Keratinocyte (primary cell): ENCODE data around the gene SPINK13. TPM values are rescaled to one million over a fixed set of nuclear protein-coding genes. Genes with fewer than 3 reads are reported as not detected.

Experiments
- DNase-seq: peaks from one replicate; pipeline ENCODE4 v3.0.0-alpha.2; 2011; ENCODE audit warnings: low read depth, missing footprints, low spot score
- FAIRE-seq: peaks from 2 replicates; lab custom pipeline; 2011; peaks lifted over from hg19 to GRCh38; lab: Jason Lieb, UNC
- H2AFZ ChIP-seq: 2 replicates; pipeline ENCODE4 v1.6.0; 2012; ENCODE audit warnings: low read length, control low read depth, inconsistent platforms; ENCODE audit not compliant: control insufficient read depth
- H3K27ac ChIP-seq: 2 replicates; pipeline ENCODE4 v1.5.1; 2011; ENCODE audit warnings: low read length; ENCODE audit not compliant: control insufficient read depth, insufficient read depth
- H3K27me3 ChIP-seq: 3 replicates; pipeline ENCODE4 v1.6.0; 2011; ENCODE audit warnings: low read length; ENCODE audit not compliant: control insufficient read depth, insufficient read depth; ENCODE audit errors: extremely low read depth
- H3K36me3 ChIP-seq, 2 experiments: 2 replicates in 1 of 2; 3 replicates in 1 of 2; pipeline ENCODE4 v1.5.1; 2011; ENCODE audit warnings: low read length in 2 of 2, mild to moderate bottlenecking in 1 of 2; ENCODE audit not compliant: control insufficient read depth in 2 of 2, insufficient read depth in 2 of 2; ENCODE audit errors: extremely low read depth in 1 of 2
- H3K4me1 ChIP-seq: 3 replicates; pipeline ENCODE4 v1.5.1; 2011; ENCODE audit warnings: low read length; ENCODE audit not compliant: control insufficient read depth, insufficient read depth; ENCODE audit errors: extremely low read depth
- H3K4me2 ChIP-seq: 3 replicates; pipeline ENCODE4 v1.6.0; 2011; ENCODE audit warnings: low read depth, low read length; ENCODE audit not compliant: control insufficient read depth, insufficient read depth; ENCODE audit errors: extremely low read depth
- H3K4me3 ChIP-seq, 3 experiments: fragments of 200-600 bp in 1 of 3; sonication (generic) in 1 of 3; 2 replicates in 2 of 3; 3 replicates in 1 of 3; pipeline ENCODE4 v1.5.1; 2011 to 2016; ENCODE audit warnings: low read length in 3 of 3, mild to moderate bottlenecking in 3 of 3, control low read depth in 2 of 3, inconsistent platforms in 1 of 3, low read depth in 1 of 3, mixed read lengths in 1 of 3, mixed run types in 1 of 3, moderate library complexity in 1 of 3; ENCODE audit not compliant: control insufficient read depth in 2 of 3, insufficient read depth in 2 of 3; ENCODE audit errors: extremely low read depth in 1 of 3
- H3K79me2 ChIP-seq: 2 replicates; pipeline ENCODE4 v1.6.0; 2012; ENCODE audit warnings: low read length; ENCODE audit not compliant: control insufficient read depth, insufficient read depth
- H3K9ac ChIP-seq: 3 replicates; pipeline ENCODE4 v1.6.0; 2011; ENCODE audit warnings: low read length; ENCODE audit not compliant: control insufficient read depth, insufficient read depth; ENCODE audit errors: extremely low read depth
- H3K9me1 ChIP-seq: 3 replicates; pipeline ENCODE4 v1.6.0; 2011; ENCODE audit warnings: low read length; ENCODE audit not compliant: control insufficient read depth, insufficient read depth; ENCODE audit errors: extremely low read depth
- H3K9me3 ChIP-seq: 2 replicates; pipeline ENCODE4 v1.5.1; 2012; ENCODE audit warnings: low read depth, low read length; ENCODE audit not compliant: control insufficient read depth
- H4K20me1 ChIP-seq: 3 replicates; pipeline ENCODE4 v1.6.0; 2011; ENCODE audit warnings: low read length; ENCODE audit not compliant: control insufficient read depth, insufficient read depth; ENCODE audit errors: extremely low read depth
- CTCF ChIP-seq, 3 experiments: IDR thresholded peaks in 1 of 3; conservative IDR thresholded peaks in 1 of 3; optimal IDR thresholded peaks in 1 of 3; 2 replicates in 2 of 3; 3 replicates in 1 of 3; pipeline versions ENCODE3 to v1.5.1; 2011; ENCODE audit warnings: low read length in 3 of 3, mild to moderate bottlenecking in 3 of 3, moderate library complexity in 2 of 3, control low read depth in 1 of 3, inconsistent platforms in 1 of 3; ENCODE audit not compliant: insufficient read depth in 2 of 3; ENCODE audit errors: extremely low read depth in 1 of 3
- EZH2 ChIP-seq: IDR thresholded peaks from one replicate; pipeline ENCODE4 v1.6.1; 2012; ENCODE audit warnings: inconsistent platforms, mild to moderate bottlenecking, low read length, moderate library complexity
- dilution Hi-C: fragments of 300-500 bp; cut with MboI; formaldehyde crosslinking; loops from one replicate; pipeline ENCODE4 v1.7.0; 2020; ENCODE audit warnings: low sequenced_read_pairs; ENCODE audit not compliant: extremely low pct_ligation_motif_present
- polyA plus RNA-seq, 5 experiments: library from polyadenylated mRNA; depleted of rRNA in 3 of 5; stranded (reverse) in 3 of 5; stranded (forward) in 1 of 5; unstranded in 1 of 5; fragments of >200 nt; gene quantifications; 1 replicate in 1 of 5; 2 replicates in 3 of 5; 3 replicates in 1 of 5; pipeline versions ENCODE4 v1.2.1 to v1.2.3, GENCODE V29; 2011 to 2012; ENCODE audit warnings: missing spikeins in 2 of 5, low read depth in 1 of 5, low replicate concordance in 1 of 5

SPINK13 gene
- polyA plus RNA-seq, 1 donor (not counting 4 experiments of a cell fraction or from before 2014, with no cell fraction given) = not detected

GRCh38 chr5:148237785-148238417 is 30.7 kb upstream of the SPINK13 start:
- TF ChIP-seq CTCF (optimal IDR thresholded peaks at IDR 0.05 in 1 of 3, IDR thresholded peaks at IDR 0.05 in 1 of 3, conservative IDR thresholded peaks at IDR 0.05 in 1 of 3; ENCODE audit: extremely low read depth in 1 of 3, insufficient read depth in 2 of 3, low read length in 3 of 3) (no peak), EZH2 (no peak)
- H3K27me3 ChIP-seq = no peaks in the 10 kb centered on the region
- H3K4me1 ChIP-seq = no peaks in the 10 kb centered on the region
- no peak overlapping the region for H3K4me3 ChIP-seq
- no peaks in the 10 kb centered on the region for H4K20me1 ChIP-seq
- FAIRE-seq (no peak), DNase-seq (no peak)
- H3K79me2 ChIP-seq = no peaks in the 10 kb centered on the region
- H3K9me1 ChIP-seq = no peaks in the 10 kb centered on the region
- no peaks in the 10 kb centered on the region for H3K36me3 ChIP-seq
- no peak overlapping the region for H2AFZ ChIP-seq
- dilution Hi-C loops = no loop called here
- no peak overlapping the region for H3K4me2 ChIP-seq
- no peaks in the 10 kb centered on the region for H3K9me3 ChIP-seq
- no peak overlapping the region for H3K9ac ChIP-seq
- H3K27ac ChIP-seq = no peak overlapping the region

- no peak within 1 kb of the TSS for H3K4me2 ChIP-seq
- dilution Hi-C loops = no loop called here
- H4K20me1 ChIP-seq = no peaks in the 10 kb centered on the region
- H3K9me3 ChIP-seq = no peaks in the 10 kb centered on the region
- H3K9ac ChIP-seq = no peak within 1 kb of the TSS
- H3K27ac ChIP-seq = no peak within 1 kb of the TSS
- FAIRE-seq (no peak), DNase-seq (no peak)
- H3K79me2 ChIP-seq = no peaks in the 10 kb centered on the region
- TF ChIP-seq EZH2 (no peak), CTCF (optimal IDR thresholded peaks at IDR 0.05 in 1 of 3, IDR thresholded peaks at IDR 0.05 in 1 of 3, conservative IDR thresholded peaks at IDR 0.05 in 1 of 3; ENCODE audit: extremely low read depth in 1 of 3, insufficient read depth in 2 of 3, low read length in 3 of 3) (no peak)
- H3K36me3 ChIP-seq = no peaks in the 10 kb centered on the region
- no peak within 1 kb of the TSS for H2AFZ ChIP-seq
- no peaks in the 10 kb centered on the region for H3K4me1 ChIP-seq
- no peaks in the 10 kb centered on the region for H3K9me1 ChIP-seq
- no peaks in the 10 kb centered on the region for H3K27me3 ChIP-seq
- H3K4me3 ChIP-seq = no peak within 1 kb of the TSS
These were observed 30.2 kb upstream of the SPINK13 start, which contains the start of gene MARCOL for GRCh38 chr5:148238418-148238794. Gene MARCOL, plus strand, starts transcription at chr5:148238525. Its CDS starts 73 bp downstream, at chr5:148238598.
